Subcutaneous abdominal adipose tissue (tissue), 5 donors: ENCODE results near the gene PRR33.

Experiments
- H3K27ac ChIP-seq: one replicate; pipeline ENCODE4 v1.7.0; 2013; ENCODE audit warnings: low read depth, mild to moderate bottlenecking, inconsistent platforms, low read length, moderate library complexity
- H3K27me3 ChIP-seq, 5 donors: one replicate each; pipeline ENCODE4 v1.7.0; 2013; ENCODE audit warnings: low read length in 5 of 5, inconsistent platforms in 1 of 5; ENCODE audit not compliant: control insufficient read depth in 5 of 5, insufficient read depth in 4 of 5
- H3K36me3 ChIP-seq, 5 donors: one replicate each; pipeline ENCODE4 v1.7.0; 2013; ENCODE audit warnings: low read length in 5 of 5; ENCODE audit not compliant: control insufficient read depth in 5 of 5, insufficient read depth in 5 of 5
- H3K4me1 ChIP-seq, 5 donors: one replicate each; pipeline ENCODE4 v1.7.0; 2013; ENCODE audit warnings: low read length in 5 of 5, mild to moderate bottlenecking in 3 of 5, moderate library complexity in 1 of 5; ENCODE audit not compliant: control insufficient read depth in 5 of 5, insufficient read depth in 5 of 5
- H3K4me3 ChIP-seq, 5 donors: one replicate each; pipeline ENCODE4 v1.7.0; 2013; ENCODE audit warnings: low read length in 5 of 5, low read depth in 1 of 5
- H3K9ac ChIP-seq, 5 donors: one replicate each; pipeline ENCODE4 v1.7.0; 2013; ENCODE audit warnings: low read length in 5 of 5, mild to moderate bottlenecking in 4 of 5, moderate library complexity in 3 of 5
- H3K9me3 ChIP-seq, 5 donors: one replicate each; pipeline ENCODE4 v1.7.0; 2013; ENCODE audit warnings: low read length in 5 of 5; ENCODE audit not compliant: control insufficient read depth in 5 of 5
- donor health status: healthy.
- donor health status: healthy.
- donor health status: healthy.
- donor health status: healthy.
- donor health status: healthy.

PRR33 gene

GRCh38 chr11:1881442-1882264 lies 10.0 kb downstream of the PRR33 start:
- no peaks in the 10 kb centered on the region for H3K9me3 ChIP-seq
- H3K9ac ChIP-seq: peak overlapping the region in 3 of 5 donors; percentile 39 to 71 (median 54)
- H3K4me3 ChIP-seq: peak overlapping the region in 2 of 5 donors; percentile 18 to 26
- H3K27me3 ChIP-seq: peaks cover 2 to 30% (median 9%) of the 10 kb centered on the region in 5 donors
- H3K4me1 ChIP-seq: peaks cover 3 to 56% (median 51%) of the 10 kb centered on the region in 5 donors
- peaks cover 11 to 37% (median 29%) of the 10 kb centered on the region in 5 donors for H3K36me3 ChIP-seq
- peak overlapping the region; percentile 95 for H3K27ac ChIP-seq

- no peaks in the 10 kb centered on the region for H3K9me3 ChIP-seq
- H3K4me3 ChIP-seq: peak overlapping the region in 2 of 5 donors; percentile 5 to 15
- H3K9ac ChIP-seq: peak overlapping the region in 4 of 5 donors; percentile 22 to 71 (median 56)
- H3K27me3 ChIP-seq: peaks cover 2 to 38% (median 15%) of the 10 kb centered on the region in 5 donors
- peak overlapping the region; percentile 95 for H3K27ac ChIP-seq
- peaks cover 3 to 64% (median 59%) of the 10 kb centered on the region in 5 donors for H3K4me1 ChIP-seq
- peaks cover 9 to 29% (median 23%) of the 10 kb centered on the region in 5 donors for H3K36me3 ChIP-seq
Observed at GRCh38 chr11:1880746-1881441, 10.8 kb downstream of the PRR33 start.

- Histone ChIP-seq H3K4me1 (peaks cover 3 to 71% (median 64%) of the 10 kb centered on the region in 5 donors), H3K36me3 (peaks cover 5 to 21% (median 15%) of the 10 kb centered on the region in 5 donors), H3K27me3 (peaks cover 2 to 45% (median 16%) of the 10 kb centered on the region in 5 donors), H3K9me3 (no peaks in the 10 kb centered on the region), H3K27ac (peak overlapping the region; percentile 95), H3K4me3 (peak overlapping the region in 1 of 5 donors; percentile 5), H3K9ac (peak overlapping the region in 2 of 5 donors; percentile 47 to 71)
Observed at GRCh38 chr11:1879941-1880720, 11.6 kb downstream of the PRR33 start.

- Histone ChIP-seq H3K4me3 (no peak overlapping the region), H3K27me3 (peaks cover 2 to 43% (median 16%) of the 10 kb centered on the region in 5 donors), H3K9me3 (no peaks in the 10 kb centered on the region), H3K36me3 (peaks cover 0 to 15% (median 9%) of the 10 kb centered on the region in 5 donors), H3K9ac (peak overlapping the region in 1 of 5 donors; percentile 71), H3K4me1 (peaks cover 3 to 75% (median 69%) of the 10 kb centered on the region in 5 donors), H3K27ac (peak overlapping the region; percentile 95)
Observed at GRCh38 chr11:1879342-1879940, 12.3 kb downstream of the PRR33 start.

GRCh38 chr11:1878137-1879031 lies 13.3 kb downstream of the PRR33 start:
- Histone ChIP-seq H3K9ac (no peak overlapping the region), H3K36me3 (peaks cover 0 to 5% (median 2%) of the 10 kb centered on the region in 5 donors), H3K4me3 (no peak overlapping the region), H3K27me3 (peaks cover 2 to 47% (median 16%) of the 10 kb centered on the region in 5 donors), H3K4me1 (peaks cover 3 to 75% (median 69%) of the 10 kb centered on the region in 5 donors), H3K27ac (peak overlapping the region; percentile 95), H3K9me3 (no peaks in the 10 kb centered on the region)

GRCh38 chr11:1877211-1878136 lies 14.2 kb downstream of the PRR33 start:
- peak overlapping the region; percentile 60 for H3K27ac ChIP-seq
- no peak overlapping the region for H3K9ac ChIP-seq
- H3K4me1 ChIP-seq: peaks cover 3 to 67% (median 62%) of the 10 kb centered on the region in 5 donors
- H3K27me3 ChIP-seq: peaks cover 2 to 49% (median 20%) of the 10 kb centered on the region in 5 donors
- no peaks in the 10 kb centered on the region for H3K9me3 ChIP-seq
- no peak overlapping the region for H3K4me3 ChIP-seq
- peaks cover 0 to 2% (median 0%) of the 10 kb centered on the region in 5 donors for H3K36me3 ChIP-seq

- H3K9me3 ChIP-seq: no peaks in the 10 kb centered on the region
- H3K27me3 ChIP-seq: peaks cover 2 to 54% (median 23%) of the 10 kb centered on the region in 5 donors
- peaks cover 3 to 61% (median 53%) of the 10 kb centered on the region in 5 donors for H3K4me1 ChIP-seq
- peaks cover 0 to 2% (median 0%) of the 10 kb centered on the region in 5 donors for H3K36me3 ChIP-seq
- H3K4me3 ChIP-seq: peak overlapping the region in 2 of 5 donors; percentile 24 to 50
- H3K27ac ChIP-seq: peak overlapping the region; percentile 57
- peak overlapping the region in 1 of 5 donors; percentile 62 for H3K9ac ChIP-seq
Observed at GRCh38 chr11:1876361-1877063, 15.2 kb downstream of the PRR33 start.
